Ramos (cell line): ENCODE results near the gene EHBP1L1.
"Not testable (repeated sequence)": the region's sequence is repeated elsewhere in the genome, so short reads cannot be mapped to it uniquely, and the experiment has no call there.

Source experiments
- in situ Hi-C: fragments of 300-500 bp; cut with MboI; formaldehyde crosslinking; loops from one replicate; pipeline ENCODE4 v1.14.3; 2022; ENCODE audit warnings: low sequenced_read_pairs; ENCODE audit not compliant: unreplicated experiment

EHBP1L1 gene

DNA sequence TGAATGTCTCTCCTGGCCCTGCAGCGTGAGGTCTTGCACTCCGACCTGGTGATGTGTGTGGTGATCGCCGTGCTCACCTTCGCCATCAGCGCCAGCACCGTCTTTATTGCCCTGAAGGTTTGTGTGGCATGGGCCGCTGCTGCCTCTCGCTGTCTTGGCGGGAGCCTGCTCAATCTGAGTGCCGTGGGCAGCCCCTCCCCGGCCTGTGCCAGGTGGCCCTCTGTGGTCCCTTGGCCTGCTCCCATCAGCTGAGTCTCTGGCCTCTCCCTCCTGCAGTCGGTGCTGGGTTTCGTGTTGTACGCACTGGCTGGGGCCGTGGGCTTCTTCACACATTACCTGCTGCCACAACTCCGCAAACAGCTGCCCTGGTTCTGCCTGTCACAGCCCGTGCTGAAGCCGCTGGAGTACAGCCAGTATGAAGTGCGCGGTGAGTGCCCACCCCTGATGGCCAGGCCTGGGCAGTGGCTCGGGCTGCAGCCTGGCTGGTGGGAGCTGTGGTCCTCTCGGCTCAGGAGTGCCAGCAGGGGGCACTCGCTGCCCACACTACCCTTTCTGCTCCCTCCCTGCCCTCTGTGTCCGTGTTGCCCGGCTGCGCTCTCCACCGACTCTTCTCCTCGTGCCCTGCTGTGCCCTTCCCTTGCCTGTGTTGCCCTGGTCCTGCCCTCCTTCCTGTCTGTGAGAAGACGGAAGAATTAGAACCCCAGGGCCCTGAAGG lies 49.9 kb downstream of the EHBP1L1 start:
- in situ Hi-C loops: no loop called here

DNA sequence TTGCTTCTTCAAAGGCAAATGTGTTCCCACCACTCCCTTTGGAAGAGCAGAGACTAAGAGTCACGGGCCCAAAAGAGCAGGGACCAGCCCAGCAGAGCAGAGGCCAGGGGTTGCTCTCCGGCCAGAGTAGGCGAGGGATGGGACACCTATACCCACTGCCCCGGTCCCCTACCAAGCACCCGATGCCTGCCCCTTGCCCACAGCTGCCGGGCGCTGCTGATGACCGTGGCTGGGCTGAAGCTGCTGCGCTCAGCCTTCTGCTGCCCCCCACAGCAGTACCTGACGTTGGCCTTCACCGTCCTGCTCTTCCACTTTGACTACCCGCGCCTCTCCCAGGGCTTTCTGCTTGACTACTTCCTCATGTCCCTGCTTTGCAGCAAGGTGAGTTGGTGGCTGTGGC lies 51.3 kb downstream of the EHBP1L1 start:
- in situ Hi-C loops: no loop called here

DNA sequence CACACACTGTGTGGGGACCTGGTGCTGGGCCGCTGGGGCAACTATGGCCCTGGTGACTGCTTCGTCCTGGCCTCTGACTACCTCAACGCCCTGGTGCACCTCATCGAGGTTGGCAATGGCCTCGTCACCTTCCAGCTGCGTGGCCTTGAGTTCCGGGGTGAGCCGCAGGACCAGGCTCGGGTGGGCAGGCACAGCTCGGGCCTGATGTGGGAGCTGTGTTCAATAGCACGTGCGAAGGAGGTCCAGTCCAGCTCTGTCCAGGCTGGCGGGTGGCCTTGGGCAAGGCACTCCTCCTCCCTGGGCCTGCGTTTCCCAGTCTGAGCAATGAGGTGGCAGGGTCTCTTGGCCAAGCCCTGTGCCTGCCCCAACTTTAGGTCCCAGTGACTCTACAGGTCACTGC lies 53.7 kb downstream of the EHBP1L1 start:
- in situ Hi-C loops: no loop called here

DNA sequence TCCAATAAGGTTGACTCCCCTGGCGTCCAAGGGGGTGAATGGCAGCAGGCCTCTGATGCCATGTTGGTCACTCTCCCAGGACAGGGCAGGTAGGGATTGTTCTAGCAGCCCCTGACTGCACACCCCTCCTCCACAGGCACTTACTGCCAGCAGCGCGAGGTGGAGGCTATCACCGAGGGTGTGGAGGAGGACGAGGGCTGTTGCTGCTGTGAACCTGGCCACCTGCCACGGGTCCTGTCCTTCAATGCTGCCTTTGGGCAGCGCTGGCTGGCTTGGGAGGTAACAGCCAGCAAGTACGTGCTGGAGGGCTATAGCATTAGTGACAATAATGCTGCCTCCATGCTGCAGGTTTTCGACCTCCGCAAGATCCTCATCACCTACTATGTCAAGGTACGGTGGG lies 54.4 kb downstream of the EHBP1L1 start:
- in situ Hi-C loops: no loop called here

DNA sequence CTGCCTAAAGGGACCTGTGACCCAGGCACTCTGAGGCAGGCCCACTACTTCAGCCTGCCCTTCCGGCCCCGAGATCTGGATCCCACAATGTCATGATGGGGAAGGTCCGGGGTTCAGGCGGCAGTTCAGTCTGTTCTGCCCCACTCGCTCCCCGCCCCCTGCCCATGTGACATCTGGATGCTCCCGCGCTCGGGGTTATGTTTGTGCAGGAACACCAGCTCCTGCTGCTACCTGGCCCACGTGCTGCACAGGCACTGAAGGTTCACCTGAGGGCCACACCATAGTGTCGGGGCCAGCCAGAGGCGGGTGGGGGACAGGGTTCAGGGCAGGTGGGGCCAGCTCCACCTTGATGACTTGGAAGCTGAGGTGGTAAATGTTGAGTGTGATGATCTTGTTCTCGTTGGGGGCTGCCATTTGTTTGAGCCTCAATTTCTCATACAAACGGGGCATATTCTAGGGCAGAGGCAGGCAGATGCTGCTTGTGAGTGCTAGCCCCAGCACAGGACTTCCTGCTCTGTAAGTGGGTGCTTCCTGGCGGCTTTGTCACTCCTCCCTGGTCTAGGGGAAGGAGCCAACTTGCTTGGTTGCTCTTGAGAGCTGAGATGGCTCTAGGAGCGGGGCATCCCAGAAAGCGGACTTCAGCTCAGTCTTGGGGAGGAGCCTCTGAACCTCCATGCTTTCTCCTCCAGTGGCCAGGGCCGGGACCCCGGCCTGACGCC lies 57.7 kb downstream of the EHBP1L1 start:
- in situ Hi-C loops: no loop called here

DNA sequence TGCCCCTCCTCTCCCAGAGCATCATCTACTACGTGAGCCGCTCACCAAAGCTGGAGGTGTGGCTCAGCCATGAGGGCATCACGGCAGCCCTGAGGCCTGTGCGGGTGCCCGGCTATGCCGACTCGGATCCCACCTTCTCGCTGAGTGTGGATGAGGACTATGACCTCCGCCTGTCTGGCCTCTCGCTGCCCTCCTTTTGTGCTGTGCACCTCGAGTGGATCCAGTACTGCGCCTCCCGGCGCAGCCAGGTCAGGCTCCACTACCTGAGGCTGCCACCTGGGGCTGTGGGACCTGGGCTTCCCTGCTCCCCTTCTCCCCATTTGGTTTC lies 58.2 kb downstream of the EHBP1L1 start:
- in situ Hi-C loops: no loop called here

DNA sequence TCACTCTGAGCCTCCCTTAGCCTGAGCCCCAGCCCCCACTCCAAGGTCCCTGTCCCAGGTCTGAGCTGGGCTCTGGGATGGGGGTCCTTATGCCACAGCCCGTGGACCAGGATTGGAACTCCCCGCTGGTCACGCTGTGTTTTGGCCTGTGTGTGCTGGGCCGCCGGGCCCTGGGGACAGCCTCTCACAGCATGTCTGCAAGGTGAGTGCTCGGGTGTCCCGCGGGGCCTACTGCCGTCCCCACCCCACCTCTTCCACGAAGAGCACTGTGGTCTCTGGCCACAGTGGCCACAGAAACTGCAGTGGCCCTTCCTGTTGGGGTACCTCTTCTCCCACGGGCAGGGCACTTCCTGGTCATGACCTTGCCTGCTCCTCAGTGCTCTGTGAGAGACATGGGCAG lies 58.6 kb downstream of the EHBP1L1 start:
- in situ Hi-C loops: no loop called here

DNA sequence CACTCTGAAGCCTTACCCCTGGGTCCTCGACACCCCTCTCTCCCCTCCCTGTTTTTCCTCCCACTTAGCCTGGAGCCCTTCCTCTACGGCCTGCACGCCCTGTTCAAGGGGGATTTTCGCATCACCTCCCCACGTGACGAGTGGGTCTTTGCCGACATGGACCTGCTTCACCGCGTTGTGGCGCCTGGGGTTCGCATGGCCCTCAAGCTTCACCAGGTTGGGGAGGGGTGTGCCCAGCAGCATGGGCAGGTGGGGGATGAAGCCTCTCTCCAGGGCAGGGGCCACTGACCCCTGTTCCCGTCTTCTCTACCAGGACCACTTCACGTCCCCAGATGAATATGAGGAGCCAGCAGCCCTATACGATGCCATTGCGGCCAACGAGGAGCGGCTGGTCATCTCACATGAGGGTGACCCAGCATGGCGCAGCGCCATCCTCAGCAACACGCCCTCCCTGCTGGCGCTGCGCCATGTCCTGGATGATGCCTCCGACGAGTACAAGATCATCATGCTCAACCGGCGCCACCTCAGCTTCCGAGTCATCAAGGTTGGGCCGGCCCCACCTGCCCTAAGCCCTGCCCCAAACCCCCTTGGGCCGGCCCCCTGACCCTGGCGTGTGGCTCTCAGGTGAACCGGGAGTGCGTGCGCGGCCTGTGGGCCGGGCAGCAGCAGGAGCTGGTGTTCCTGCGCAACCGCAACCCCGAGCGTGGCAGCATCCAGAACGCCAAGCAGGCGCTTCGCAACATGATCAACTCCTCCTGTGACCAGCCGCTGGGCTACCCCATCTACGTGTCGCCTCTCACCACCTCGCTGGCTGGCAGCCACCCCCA lies 59.3 kb downstream of the EHBP1L1 start:
- in situ Hi-C loops: no loop called here

DNA sequence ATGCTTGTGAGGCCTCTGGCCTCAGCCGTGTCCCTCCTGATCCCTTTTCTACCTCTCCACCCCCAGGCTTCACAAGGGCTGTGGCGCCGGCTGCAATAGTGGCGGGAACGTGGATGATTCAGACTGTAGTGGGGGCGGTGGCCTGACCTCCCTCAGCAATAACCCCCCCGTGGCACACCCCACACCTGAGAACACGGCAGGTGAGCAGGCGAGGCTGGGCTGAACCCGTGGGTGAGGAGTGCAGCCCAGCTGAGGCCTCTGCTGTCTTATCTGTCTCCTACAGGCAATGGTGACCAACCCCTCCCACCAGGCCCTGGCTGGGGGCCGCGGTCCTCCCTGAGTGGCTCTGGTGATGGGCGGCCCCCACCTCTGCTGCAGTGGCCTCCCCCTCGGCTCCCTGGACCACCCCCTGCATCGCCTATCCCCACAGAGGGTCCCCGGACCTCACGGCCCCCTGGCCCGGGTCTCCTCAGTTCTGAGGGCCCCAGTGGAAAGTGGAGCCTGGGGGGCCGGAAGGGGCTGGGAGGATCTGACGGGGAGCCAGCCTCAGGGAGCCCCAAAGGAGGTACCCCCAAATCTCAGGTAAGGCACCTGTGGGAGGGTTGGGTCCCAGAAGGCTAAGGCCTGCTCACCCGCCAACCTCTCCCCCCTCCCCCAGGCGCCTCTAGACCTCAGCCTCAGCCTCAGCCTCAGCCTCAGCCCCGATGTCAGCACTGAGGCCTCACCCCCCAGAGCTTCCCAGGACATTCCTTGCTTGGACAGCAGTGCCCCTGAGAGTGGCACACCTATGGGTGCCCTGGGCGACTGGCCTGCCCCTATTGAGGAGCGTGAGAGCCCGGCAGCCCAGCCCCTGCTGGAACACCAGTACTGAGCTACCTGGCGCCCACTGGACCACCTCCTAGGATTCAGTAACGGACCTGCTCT lies 60.5 kb downstream of the EHBP1L1 start:
- in situ Hi-C loops: no loop called here

DNA sequence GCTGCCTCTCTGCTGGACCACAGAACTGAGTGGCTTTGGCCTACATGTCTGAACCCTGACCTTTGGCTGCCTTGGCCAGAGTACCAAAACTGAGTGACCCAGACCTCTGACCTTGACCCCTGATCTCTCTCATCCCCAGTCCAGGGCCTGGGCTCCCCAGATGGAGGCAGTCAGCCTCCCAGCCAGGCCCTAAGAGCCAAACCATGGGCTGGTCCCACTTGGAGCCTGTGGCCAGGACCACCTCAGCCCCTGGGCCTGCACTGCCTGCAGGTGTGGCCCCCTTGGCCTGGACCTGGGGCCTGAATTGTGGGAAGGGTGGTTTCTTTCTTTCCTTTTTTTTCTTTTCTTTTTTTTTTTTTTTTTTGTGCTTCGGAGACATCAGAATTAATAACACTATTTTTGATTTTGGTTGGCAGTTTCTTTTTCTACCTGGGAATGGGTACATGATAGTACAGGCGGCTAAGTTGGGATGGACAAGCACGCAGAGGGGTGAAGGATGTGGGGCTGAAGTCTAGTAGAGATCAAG lies 61.2 kb downstream of the EHBP1L1 start:
- in situ Hi-C loops: no loop called here

DNA sequence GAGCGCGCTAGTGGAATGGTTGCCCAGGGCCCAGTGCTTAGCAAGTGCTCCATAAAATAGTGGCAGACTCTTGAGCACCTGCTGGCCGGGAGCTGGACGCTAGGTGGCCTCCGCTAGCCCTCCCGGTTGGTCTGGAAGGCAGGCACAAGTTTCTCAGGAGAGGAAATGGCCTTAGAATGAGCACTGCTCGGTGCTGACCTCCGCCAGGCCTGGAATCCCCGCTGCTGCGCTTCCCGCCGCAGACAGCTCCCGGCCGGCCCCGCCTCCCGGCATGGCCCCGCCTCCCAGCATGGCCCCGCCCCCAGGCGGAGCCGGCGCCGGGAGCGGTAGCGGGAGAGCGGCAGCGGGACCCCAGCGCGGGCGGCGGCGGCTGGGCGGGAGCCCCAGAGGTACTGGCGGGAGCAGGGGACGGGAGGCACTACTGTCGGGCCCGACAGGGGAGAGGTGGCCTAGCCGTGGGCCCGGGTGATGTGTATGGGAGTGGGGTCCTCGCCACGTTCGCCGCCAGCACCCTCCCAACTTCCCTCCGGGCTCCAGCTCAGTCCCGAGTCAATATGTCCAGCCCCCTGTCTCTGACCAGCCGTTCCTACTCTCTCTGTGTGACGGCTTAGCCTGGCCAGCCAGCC lies 62.1 kb downstream of the EHBP1L1 start, which contains the start of gene SIPA1:
SIPA1 (plus strand) TSS at position 308 of the 626 bp plus-strand sequence. CDS start 2,821 bp downstream, outside the sequence.
- in situ Hi-C loops: no loop called here

DNA sequence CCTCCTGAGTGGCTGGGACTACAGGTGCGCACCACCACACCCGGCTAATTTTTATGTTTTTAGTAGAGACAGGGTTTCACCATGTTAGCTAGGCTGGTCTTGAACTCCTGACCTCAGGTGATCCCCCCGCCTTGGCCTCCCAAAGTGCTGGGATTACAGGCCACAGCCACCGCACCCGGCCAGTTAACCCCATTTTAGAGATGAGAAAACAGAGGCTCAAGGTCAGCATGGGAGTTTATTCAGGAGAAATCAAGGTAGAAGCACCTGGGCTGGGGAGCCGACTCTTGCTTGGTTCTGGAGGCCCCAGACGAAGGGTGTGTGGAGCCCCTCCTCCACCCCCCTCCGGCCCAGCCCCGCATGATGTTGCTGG lies 63.4 kb downstream of the EHBP1L1 start:
- in situ Hi-C loops: not testable (repeated sequence)

DNA sequence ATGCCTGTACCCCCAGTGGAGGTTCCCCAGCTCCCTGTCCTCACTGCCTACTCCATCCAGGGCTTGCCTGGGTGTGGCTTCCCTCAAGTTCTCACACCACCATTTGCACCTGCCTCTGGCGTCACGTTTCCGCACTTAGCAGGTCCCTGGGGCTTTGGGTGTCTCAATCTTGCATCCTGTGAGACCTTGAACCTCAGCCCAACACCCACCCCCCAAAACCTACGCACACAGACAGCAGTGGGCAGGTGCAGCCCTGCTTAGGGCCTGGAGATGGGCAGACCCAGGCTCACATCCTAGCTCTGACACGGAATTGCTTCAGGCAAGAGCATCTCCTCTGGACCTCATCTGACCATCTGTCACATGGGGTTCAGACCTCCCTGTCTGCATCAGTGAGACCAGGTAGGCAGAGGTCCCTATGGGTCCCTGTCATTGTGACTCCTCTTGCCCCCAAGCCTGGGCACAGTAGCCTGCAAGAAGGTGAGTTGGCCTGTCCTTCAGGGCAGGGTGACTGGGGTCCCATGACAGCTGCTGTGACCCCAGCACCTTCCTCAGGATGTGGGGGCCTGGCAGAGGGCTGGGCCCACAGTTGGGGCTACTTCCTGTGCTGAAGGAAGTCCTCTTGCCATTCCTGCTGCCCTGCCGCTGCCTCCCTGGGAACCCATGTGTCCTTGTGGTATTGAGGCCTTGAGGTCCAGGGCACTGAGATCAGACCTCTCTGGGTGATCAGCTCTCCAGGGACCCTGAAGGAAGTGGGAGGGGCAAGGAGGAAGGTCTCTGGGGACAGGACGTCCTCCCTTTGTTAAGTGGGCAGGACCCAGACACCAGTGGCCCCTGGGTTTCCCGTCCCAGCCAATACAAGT lies 64.0 kb downstream of the EHBP1L1 start:
- in situ Hi-C loops: no loop called here

DNA sequence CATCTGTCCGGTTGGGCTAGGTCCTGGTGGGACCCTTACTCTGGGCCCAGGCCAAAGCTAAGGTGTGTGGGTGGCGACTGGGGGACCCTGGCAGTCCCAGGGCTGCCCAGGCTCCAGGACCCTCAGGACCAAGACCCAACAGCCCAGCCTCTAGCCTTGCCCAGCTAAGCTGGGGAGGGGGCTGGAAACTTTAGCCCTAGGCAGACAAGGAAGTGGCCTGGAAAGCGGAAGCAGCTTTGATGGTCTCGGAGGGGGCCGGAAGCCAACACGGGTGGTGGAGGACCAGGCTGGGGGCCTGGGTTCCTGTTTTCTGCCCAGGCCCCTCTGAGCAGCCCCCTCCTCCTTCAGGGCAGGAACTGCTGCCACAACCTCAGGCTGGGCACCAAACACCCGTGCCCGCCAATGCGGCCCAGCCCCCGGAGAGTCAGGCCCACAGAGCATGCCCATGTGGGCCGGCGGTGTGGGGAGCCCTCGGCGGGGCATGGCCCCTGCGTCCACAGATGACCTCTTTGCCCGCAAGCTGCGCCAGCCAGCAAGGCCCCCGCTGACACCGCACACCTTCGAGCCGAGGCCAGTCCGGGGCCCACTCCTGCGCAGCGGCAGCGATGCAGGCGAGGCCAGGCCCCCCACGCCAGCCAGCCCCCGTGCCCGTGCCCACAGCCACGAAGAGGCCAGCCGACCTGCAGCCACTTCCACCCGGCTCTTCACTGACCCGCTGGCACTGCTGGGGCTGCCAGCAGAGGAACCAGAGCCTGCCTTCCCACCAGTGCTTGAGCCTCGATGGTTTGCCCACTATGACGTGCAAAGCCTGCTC lies 64.8 kb downstream of the EHBP1L1 start:
- in situ Hi-C loops: no loop called here

DNA sequence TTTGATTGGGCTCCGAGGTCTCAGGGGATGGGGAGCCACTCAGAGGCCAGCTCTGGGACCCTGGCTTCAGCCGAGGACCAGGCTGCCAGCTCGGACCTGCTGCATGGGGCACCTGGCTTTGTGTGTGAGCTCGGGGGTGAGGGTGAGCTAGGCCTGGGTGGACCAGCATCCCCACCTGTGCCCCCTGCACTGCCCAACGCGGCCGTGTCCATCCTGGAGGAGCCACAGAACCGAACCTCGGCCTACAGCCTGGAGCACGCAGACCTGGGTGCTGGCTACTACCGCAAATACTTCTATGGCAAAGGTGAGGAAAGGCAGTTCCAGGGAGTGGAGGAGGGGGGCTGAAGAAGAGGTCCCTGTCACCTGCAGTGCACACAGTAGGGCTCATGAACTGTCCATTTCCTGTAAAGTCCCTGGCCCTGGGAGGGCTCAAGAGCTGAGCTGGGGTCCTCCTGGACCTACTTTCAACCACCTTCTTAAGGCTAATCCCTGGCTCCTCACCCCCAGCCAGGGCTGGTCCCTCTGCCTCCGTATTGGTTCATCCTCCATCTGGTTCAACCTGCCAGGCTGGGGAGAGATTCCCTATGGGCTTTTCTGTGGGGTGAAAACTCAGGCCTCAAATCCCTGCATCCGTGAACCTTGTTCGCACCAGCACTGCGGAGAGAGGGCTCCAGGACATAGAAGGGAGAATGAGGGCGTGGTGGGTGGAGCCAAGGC lies 65.6 kb downstream of the EHBP1L1 start:
- in situ Hi-C loops: no loop called here
